Amygdala (tissue), 56 donors: ENCODE measurements around the gene OSBPL2.
A peak's percentile ranks its signal among the peaks of the same experiment; 100 is the strongest.

ENCODE experiments used
- DNase-seq, 56 donors: peaks; one replicate each; lab custom pipeline; 2025; lab: John Stamatoyannopoulos, UW

OSBPL2 gene

DNA sequence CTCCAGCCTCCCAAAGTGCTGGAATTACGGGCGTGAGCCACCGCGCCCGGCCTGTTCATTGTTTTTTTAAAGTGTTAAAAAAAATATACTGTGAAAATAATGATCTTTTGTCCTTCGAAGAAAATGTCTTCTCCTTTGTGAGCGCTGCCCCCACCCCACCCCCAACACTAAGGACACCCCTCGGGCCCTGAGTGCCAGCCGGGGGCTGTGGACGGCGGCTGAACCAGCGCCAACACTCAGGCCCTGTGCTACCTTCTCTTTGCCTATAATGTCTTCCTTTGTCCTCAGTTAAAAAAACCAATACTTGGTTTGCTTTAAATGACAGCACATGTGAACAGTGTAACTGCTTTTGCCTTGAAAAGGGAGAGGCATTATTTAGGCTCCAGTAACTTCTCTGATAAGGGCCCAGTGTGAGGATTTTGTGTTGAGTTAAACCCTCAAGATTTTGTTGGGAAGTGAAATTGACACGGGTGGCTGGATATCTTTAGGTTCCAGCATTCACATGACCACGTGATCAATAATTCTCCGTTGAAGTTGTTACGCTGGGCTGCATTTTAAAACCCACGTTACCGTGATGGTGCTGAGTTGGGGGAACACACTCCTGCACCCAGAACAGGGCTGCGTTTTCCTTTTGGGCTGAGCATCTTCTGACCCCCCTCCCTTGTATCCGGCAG, 54.9 kb downstream of the OSBPL2 start:
- no peak for DNase-seq

DNA sequence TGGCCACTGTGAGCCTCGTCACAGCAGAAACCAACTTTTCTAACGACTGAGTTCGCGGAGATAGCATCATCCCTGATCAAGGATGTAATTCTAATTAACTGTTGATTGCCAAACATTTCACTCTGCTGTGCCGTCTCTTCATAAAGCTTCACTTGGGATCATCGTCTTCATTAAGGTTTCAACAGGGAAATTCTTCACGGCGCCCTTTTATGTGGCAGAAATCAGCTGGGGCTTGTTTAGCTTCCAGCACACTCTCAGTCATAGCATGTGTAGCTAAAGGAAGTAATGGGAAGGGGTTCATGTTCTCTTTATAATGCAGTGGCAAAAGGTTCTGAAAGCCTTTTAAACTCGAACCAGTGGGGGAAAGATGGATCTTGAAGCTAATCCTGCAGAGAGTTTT, 55.6 kb downstream of the OSBPL2 start:
- no peak for DNase-seq

DNA sequence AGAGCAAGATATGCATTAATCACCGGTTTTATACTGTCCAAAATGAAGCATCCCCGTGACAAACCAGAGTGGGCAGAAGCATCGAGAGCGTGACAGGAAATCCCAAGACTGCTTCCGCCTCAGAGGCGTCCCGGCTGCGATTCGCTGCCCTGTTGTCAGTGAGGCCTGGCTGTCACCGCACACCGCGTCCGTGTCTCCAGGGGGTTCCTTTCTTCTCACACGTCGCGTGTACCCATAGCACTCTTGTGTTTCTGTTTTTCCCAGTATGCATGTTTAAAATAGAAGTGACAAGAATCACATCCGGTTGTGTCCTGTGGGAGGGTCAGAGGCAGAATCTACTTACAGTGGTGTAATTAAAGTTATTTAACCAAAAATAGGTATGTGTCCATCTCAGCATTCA, 56.2 kb downstream of the OSBPL2 start:
- DNase-seq = no peak

DNA sequence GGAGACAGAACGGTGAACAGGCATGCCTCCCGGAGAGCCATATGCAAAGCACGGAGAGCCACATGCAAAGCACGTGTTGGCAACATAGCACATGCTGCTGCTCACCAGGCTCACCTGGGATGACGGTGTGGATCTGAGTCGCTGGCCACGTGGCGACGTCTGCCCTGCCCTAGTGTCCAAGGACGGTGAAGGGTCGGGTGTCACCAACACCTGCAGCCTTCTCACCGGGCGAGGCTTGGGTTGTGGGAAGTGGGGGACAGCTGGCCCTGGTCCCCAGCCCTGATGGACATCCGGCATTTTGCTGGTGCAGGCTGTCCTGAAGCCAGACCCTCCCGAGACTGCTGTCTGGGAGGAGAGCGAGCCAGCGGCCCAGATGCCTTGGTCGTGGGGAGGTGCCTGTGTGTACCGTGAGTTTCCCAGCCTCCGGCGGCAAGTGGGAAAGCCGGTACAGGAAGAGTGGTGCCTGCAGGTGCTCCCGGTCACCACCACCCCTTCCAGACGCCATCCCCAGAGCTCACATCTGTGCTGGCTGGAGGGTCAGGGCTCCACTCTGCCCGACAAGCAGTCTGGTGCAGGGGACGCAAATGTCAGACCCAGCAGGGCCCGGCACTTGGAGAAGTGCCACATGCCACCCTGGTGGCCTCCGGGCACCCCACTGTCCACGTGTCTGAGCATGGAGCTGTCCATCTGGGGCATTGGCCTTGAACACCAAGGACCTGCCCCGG, 58.6 kb downstream of the OSBPL2 start:
- no peak for DNase-seq

DNA sequence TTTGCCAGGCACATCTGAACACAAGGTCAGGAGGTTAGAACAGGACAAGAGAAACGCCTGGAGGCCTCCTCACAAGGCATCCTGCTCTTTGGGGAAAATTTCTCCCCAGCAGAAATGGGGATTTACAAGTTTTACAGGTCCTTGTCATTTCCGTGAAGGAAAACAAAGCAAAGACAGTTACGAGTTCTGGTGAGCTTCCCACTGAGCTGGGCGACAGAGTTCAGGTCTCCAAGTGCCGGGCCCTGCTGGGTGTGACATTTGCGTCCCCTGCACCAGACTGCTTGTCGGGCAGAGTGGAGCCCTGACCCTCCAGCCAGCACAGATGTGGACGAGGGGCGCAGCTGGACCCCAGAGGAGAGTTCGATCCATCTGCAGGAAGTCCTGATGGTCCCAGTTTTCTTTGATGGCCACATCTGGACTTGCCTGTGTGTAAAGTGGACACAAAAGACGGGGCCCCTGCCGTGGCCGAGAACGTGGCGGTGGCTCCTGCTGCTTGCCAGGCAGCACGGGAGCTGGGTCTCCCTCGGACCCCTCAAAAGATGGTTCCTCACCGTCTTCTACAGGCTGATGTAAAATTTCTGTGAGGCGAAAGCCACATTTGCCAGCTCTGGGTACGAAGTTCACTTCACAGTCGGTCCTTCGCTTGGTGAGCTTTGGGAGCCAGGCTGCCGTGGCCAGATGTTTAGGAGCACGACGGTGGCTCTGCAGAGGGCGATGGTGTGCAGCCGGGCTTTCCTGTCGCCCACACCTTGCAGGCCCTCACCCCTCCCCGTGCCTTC, 59.3 kb downstream of the OSBPL2 start:
- no peak for DNase-seq

DNA sequence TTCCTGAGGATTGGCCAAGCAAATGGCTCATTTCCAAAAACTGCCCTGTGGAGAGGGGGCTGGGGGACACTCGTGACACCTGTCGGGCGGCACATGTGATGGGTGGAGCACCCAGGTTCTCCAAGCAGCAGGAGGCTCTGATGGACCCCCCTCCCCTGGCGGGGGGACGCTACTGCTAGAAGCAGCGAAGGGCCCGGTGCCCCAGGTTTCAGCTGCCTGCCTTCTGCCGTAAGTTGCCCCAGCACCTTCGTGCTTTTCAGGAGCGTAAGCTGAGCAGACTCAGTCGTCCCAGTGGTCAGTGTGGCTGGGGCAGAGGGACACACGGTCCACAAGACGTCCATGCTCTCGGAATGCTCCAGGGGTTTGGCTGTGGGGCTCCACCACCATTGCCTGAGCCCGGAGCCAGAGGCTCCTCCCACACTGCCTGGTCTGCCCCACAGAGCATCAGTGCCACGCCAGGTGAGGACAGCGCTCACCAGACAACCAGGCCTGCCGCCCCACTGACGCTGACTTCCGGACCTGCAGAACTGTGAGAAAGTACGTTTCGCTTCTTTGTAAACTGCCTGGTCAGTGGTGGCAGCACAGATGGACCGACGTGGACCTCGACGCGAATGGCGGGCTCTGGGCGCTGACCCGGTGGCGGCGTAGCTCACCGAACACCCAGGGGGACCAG, 60.4 kb downstream of the OSBPL2 start:
- no peak for DNase-seq

DNA sequence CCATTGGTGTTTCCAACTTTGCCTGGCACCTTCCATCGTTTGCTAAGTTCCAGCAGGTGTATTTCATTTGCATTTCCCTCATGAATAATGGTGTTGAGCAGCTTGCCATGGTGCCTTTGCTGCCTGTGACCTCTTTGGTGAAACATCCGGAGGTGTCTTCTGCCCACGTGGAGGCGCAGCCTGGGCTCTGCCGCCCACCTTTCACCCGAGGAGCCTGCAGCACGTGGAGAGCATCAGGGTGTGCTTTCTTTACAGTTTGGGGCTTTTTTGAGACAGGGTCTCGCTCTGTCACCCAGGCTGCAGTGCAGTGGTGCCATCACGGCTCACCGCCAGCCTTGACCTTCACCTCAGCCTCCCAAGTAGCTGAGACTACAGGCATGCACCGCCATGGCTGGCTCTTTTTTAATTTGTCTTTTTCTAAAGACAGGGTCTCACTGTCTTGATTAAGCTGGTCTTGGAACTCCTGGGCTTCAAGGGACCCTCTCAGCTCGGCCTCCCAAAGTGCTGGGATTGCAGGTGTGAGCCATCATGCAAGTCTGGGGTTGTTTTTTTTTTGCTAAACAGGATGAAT, 61.4 kb downstream of the OSBPL2 start:
- DNase-seq = no peak

DNA sequence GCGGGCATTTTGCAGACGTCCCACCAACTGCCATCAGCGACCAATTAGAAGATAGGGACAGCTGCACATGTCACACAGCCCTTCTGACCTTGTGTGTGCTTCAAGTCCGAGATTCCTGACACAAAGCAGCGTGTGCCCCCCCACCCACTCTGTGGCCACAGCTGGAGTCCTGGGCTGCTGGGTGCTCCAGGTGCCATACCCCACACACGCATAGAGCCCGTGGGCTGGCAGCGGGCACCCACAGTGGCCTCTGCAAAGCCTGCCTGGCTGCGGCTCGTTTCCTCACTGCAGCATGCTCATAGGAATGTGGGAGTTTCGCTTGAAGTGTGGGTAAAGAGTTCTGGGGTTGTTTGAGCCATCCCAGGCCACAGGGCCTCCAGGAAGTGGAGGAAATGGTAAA, 62.0 kb downstream of the OSBPL2 start:
- no peak for DNase-seq

DNA sequence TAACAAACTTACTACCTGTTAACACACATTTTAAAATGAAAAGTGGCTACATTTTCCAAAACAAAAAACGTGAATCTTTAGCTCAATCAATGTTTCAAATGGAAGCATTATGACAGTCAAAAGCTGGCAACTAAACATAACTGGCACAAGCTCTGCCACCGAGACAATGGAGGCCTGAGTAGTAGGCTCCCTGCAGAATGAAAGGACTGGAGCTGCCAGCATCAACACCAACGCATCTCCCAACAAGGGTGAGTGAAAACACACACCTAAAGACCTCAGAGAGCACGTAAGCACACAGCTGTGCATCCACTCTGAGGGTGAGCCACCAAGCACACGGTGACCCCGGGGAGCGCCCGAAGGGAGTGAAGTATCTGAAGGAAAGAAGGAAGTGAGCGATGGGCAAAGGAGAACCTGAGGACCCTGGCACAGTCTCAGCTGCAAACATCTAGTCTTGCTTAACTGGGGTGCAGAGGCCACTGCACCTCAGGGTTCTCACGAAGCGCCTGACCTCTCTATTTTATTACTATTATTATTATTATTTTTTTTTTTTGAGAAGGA, 62.9 kb downstream of the OSBPL2 start:
- DNase-seq = peak in 3 of 56 donors; percentile 10 to 26 (median 22)

DNA sequence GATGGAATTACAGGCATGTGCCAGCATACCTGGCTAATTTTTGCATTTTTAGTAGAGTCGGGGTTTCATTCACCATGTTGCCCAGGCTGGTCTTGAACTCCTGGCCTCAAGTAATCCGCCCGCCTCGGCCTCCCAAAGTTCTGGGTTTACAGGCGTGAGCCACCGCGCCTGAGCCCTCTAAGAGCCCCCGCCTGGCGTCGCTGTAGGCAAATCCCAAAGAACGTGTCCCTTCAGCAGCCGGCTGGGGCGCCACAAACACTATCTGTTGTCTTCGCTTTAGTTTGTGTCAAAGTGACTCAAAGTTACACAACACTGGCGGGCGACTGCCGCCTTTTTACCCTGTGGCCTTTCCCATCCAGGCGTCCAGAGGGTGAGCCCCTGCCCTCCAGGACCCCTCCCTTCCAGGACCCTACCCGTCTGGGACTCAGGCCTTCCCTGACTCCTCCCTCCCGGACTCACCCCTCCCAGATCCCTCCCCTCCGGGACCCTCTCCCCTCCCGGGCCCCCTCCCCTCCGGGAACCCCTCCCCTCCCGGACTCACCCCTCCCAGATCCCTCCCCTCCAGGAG, 63.5 kb downstream of the OSBPL2 start:
- peak; percentile 3 to 92 (median 72) for DNase-seq

DNA sequence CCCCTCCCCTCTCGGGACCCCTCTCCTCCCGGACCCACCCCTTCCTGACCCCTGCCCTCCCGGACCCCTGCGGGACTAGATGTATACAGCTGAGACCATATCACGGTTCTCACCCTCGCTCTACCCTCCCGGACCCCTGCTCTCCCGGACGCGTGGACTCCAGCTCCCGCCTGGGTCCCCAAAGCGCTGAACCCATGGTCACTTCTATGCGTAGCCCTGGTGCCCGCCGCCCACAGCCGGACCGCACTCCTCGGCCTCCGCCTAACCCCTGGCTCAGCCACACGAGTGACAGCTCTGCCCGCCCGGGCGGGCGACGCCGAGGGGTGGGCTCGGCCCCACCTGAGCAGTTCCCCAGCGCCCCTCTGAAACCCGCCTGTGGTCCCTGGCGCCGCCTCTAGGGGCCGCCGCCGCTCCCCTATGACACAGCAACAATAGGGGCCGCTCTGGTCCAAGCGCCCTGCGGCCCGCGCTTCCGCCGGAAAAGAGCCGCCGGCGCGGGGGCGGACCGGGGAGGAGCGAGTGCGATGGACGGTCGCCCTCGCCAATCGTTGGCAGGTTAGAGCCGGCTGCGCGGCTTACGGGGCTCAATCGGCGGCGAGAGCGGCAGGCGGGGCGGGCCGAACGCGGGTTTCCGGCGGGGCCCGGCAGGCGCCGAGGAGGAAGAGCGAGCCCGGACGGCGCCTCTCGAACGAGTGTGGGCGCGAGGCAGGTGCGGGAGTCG, 64.2 kb downstream of the OSBPL2 start, which contains the start of gene ADRM1:
ADRM1 (plus strand) TSS at position 657 of the 721 bp plus-strand sequence. CDS start 572 bp downstream, outside the sequence.
- peak; percentile 66 to 98 (median 91) for DNase-seq

DNA sequence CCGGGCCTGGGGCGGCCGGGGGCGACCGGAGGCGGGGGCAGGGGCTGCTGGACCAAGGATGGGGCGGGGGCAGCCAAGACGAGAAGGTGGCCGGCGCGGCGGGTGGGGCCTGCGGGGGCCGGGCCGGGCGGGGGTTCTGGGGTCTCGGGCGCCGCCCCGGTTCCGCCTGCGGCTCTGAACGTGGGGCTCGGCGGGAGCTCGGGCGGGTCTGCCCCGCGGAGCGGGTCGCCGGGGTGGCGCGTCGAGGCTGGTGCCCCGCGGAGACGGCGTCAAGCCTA, 64.7 kb downstream of the OSBPL2 start:
- no peak for DNase-seq

DNA sequence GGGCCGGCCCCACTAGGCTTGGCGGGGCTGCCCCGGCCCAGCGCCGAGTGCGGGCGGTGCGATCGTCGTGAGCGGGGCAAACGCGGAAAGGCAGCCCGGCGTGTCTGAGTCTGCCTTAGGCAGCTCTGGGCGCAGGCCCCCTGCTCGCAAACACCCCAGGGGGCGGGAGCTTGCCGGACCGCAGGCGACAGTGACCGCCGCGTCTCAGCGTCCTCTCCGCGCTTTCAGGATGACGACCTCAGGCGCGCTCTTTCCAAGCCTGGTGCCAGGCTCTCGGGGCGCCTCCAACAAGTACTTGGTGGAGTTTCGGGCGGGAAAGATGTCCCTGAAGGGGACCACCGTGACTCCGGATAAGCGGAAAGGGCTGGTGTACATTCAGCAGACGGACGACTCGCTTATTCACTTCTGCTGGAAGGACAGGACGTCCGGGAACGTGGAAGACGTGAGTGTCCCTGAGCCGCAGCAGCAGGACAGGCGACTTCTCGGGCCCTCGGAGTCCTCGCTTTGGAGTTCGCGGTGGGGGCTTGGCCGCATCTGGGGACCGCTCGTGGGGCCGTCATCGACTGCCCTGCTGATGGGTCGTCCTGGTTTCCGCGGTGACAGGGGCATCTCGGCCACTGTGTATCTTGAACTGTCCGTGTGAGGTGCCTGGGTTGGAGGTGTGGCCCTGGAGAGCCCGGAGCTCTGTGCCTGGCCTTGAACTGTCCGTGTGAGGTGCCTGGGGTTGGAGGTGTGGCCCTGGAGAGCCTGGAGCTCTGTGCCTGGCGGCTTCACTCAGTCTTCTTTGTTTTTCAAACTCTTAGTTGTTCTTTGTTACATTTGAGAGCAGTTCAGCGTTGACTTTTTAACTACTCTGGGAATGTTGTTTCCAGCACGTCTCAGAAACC, 65.3 kb downstream of the OSBPL2 start:
- no peak for DNase-seq

DNA sequence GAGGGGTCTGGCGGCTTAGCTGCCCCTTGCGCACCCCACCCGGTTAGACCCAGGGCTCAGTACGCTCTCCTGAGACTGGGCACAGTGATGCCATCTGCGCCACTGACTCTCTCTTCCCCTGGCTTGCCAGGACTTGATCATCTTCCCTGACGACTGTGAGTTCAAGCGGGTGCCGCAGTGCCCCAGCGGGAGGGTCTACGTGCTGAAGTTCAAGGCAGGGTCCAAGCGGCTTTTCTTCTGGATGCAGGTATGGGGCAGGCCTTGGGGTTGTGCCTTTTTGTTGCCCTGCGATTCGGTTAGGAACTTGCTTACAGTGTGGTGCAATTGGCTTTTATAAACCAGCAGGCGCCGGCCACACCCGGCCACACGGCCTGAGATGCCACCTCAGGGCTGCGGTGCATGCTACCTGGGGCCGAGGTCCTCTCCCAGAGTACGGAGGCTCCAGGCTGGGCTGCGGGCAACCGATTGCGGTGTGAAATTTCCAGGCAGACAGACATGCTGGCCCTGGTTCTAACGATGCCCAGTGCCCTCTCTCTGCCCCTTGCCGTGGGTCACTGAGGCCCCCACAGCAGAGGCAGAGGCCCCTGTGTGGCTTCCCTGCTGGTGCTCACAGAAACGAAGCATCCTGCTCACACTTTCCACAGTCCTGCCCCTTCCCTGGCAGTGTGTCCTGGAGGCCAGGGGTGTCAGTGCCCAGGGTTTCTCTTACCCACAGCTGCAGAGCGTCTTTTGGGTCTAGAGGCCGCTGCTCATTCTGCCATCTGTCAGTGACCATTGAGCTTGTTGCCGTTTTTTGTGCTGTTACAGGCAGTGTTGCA, 66.2 kb downstream of the OSBPL2 start:
- DNase-seq = no peak

DNA sequence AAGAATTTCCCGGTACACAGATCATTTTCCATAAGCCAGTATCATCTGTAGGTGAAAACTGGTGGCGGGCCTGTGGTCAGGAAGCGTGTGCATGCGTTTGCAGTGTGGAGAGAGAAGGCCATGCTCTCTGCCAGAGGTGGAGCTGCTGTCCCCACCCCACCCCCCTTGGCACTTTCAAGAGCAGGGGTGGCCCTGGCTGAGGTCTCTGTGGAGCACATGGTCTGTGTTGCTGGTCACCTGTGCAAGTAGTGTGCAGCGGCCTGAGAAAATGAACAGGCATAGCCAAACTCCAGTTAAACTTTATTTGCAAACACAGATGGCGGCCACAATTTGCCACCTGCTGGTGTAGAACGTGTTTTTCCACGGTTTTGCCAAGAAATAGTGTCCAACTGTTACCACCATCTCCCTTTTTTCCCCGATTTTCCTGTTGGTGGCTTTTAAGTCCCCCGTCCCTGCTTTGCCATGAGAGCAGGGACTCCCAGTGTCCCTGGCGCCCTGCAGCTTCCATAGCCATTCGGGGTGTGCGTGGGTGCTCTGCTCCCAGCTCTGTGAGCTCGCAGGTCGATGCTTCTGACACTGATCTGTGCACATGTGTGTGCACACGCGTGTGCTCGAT, 66.9 kb downstream of the OSBPL2 start:
- no peak for DNase-seq

DNA sequence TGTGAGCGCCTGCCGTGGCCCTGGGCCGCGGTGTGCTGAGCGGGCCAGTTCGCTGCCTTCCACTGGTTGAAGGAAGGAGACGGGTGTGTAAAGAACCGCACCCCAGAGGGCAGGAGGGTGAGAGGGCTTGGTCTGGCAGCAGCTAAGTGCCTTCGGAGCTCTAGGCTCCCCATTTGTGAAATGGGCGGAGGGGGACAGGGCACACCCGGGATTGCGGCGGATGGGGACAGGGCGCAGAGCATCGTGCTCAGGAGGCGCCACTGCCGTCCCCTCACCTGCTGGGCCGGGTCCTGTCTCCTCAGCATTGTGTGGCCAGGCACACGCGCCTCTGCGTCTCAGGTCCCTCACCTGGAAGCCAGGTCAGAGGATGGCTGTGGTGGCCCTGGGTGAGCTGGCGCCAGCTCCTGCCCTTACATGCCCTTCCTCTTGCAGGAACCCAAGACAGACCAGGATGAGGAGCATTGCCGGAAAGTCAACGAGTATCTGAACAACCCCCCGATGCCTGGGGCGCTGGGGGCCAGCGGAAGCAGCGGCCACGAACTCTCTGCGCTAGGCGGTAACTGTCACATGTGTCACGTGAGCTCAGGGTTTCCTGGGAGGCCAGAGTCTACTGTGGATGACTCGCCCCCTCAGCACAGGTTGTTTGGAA, 67.6 kb downstream of the OSBPL2 start:
- no peak for DNase-seq
